HL-60 (cell line): ENCODE results near the gene LBR.

Experiments used
- GABPA ChIP-seq: IDR thresholded peaks from 2 replicates; pipeline ENCODE4 v1.6.1; 2012; ENCODE audit warnings: low read depth
- POLR2AphosphoS5 ChIP-seq: IDR thresholded peaks from 2 replicates; pipeline ENCODE4 v1.6.1; 2012; ENCODE audit warnings: low read depth
- TF ChIP-seq, protein P1 (sequence below): IDR thresholded peaks from one replicate; pipeline ENCODE4 v1.5.1; 2011; ENCODE audit warnings: low read length, control low read depth, inconsistent platforms; ENCODE audit not compliant: insufficient read depth

GRCh38 chr1:225470211-225471108, 42.6 kb upstream of the LBR start:
- TF ChIP-seq, protein P1, sequence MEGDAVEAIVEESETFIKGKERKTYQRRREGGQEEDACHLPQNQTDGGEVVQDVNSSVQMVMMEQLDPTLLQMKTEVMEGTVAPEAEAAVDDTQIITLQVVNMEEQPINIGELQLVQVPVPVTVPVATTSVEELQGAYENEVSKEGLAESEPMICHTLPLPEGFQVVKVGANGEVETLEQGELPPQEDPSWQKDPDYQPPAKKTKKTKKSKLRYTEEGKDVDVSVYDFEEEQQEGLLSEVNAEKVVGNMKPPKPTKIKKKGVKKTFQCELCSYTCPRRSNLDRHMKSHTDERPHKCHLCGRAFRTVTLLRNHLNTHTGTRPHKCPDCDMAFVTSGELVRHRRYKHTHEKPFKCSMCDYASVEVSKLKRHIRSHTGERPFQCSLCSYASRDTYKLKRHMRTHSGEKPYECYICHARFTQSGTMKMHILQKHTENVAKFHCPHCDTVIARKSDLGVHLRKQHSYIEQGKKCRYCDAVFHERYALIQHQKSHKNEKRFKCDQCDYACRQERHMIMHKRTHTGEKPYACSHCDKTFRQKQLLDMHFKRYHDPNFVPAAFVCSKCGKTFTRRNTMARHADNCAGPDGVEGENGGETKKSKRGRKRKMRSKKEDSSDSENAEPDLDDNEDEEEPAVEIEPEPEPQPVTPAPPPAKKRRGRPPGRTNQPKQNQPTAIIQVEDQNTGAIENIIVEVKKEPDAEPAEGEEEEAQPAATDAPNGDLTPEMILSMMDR = no peak
- TF ChIP-seq POLR2AphosphoS5 (no peak), GABPA (no peak)
